Epithelial cell of esophagus (primary cell): ENCODE data around the gene NSMCE1.

Experiments used
- DNase-seq: peaks from one replicate; pipeline ENCODE4 v3.0.0; 2010; ENCODE audit warnings: low read depth
- H3K4me3 ChIP-seq: 2 replicates; pipeline ENCODE4 v1.5.1; 2011; ENCODE audit warnings: mild to moderate bottlenecking, low read length, control low read depth
- TF ChIP-seq, protein P1 (sequence below): IDR thresholded peaks from 2 replicates; pipeline ENCODE4 v1.5.1; 2011; ENCODE audit warnings: low read depth, mild to moderate bottlenecking, low read length, control low read depth, inconsistent platforms; ENCODE audit not compliant: insufficient read depth; ENCODE audit errors: missing control alignments

Gene NSMCE1

DNA sequence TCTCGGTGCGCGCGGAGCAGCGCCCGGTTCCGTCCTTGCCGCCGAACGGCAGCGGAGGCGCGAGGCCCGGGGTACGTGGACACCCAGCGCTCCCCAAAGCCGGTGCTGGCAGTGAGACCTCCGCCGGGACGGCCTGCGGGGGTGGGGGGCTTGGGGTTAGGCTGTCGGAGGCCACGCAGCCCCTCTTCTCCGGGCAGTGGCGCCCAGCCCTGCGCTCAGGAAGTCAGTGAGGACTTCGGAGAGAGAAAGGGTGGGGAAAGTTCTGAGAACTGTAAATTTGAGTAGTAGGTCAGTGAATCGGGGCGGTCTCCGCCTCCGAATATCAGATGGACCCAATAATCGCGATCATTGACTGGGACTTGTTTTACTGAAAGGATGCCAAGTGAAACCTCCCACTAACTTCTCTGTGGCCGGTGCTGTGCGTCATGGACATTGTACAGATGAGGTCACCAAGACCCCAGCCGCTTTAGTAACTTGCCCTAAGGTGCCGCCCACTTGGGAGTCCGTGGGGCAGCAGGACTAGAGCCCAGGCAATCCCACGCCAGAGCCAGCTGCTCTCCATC lies 45.7 kb upstream of the NSMCE1 start:
- TF ChIP-seq, protein P1, sequence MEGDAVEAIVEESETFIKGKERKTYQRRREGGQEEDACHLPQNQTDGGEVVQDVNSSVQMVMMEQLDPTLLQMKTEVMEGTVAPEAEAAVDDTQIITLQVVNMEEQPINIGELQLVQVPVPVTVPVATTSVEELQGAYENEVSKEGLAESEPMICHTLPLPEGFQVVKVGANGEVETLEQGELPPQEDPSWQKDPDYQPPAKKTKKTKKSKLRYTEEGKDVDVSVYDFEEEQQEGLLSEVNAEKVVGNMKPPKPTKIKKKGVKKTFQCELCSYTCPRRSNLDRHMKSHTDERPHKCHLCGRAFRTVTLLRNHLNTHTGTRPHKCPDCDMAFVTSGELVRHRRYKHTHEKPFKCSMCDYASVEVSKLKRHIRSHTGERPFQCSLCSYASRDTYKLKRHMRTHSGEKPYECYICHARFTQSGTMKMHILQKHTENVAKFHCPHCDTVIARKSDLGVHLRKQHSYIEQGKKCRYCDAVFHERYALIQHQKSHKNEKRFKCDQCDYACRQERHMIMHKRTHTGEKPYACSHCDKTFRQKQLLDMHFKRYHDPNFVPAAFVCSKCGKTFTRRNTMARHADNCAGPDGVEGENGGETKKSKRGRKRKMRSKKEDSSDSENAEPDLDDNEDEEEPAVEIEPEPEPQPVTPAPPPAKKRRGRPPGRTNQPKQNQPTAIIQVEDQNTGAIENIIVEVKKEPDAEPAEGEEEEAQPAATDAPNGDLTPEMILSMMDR = no peak
- peak overlapping the region; percentile 72 for H3K4me3 ChIP-seq
- DNase-seq = peak; percentile 80

DNA sequence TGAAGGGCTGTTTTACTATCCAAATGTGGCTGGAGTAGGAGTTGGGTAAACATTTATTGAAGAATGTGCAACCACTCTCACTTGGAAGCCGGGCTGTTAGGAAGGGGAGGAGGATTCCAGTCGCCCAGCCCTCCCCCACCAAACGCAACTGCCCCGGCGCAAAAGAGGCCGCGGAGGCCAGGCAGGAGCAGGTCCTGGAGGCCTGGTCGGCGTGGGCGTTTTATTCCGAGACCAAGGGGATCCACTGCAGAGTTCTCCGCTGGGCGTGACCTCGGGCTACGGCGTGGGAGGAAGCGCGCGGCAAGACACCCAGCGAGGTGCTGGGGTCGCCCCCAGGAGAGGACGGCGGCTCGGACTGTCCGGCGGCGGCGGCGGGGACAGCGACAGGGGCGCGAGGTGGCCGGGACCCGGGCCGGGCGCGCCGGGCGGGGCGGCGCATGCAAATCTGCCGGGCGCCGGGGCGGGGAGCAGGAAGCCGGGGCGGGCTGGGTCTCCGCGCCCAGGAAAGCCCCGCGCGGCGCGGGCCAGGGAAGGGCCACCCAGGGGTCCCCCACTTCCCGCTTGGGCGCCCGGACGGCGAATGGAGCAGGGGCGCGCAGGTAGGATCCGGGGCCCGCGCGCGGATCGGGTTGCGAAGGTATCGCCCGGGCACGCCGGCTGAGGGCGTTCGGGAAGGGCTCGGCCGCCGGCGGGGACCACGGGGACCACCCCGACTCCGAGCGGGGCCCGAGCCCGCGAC lies 45.0 kb upstream of the NSMCE1 start, which contains the start of gene IL4R:
Gene IL4R (plus strand): TSS at position 553 of the 739 bp plus-strand sequence. CDS start 26,230 bp downstream, outside the sequence.
- TF ChIP-seq, protein P1 = no peak
- peak within 1 kb of the TSS; percentile 72 for H3K4me3 ChIP-seq
- peak; percentile 49 for DNase-seq

DNA sequence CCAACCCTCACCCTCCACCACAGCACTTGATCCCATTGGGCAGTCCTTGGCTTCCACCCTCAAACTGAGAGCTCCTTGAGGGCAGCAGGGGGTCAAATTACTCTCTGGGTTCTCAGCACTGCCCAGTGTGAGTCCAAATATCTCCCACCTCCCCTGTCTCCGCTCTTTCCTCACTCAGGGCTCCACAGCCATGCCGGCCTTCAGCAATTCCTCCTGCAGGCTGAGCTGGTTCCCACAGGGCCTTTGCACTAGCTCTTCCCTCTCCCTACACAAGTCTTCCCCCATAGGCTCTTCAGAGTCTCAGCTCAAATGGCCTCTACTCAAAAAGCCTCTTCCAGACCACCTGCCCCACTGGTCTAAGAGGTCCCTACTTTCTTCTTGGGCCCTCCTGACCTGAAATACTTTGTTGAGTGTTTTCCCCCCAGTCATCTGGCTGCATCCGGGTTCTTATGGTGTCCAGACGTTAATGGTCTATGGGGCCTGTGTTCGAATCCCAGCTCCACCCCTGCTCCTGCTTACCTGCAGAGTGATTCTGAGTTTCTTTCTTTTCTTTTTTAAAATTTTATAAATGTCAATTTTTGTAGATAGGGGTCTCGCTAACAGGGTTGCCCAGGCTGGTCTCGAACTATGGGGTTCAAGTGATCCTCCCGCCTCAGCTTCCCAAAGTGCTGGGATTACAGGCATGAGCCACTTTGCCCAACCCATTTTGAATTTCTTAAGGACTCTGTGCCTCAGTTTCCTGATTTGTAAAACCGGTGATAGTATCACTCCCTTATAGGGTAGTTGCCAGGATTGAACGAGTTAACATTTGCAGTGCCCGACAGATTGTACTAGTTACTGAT lies 44.2 kb upstream of the NSMCE1 start:
- TF ChIP-seq, protein P1 = no peak
- peak overlapping the region; percentile 72 for H3K4me3 ChIP-seq
- no peak for DNase-seq

DNA sequence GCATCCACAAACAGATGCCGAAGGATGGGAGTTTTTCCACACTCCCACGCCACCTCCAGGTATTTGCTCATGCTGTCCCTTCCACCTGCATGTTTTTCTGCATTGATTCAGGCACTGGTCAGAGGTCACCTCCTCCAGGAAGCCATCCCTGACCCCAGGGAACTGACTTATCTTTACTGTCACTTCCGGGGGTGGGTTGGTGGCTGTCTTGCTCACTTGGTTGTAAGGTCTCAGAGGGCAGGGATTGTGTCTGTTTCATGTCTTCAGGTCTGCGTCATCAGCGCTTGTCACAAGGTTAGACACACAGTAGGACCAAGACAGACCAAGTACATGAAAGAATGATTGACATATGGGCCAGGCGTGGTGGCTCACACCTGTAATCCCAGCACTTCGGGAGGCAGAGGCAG lies 43.3 kb upstream of the NSMCE1 start:
- TF ChIP-seq, protein P1 = no peak
- no peak for DNase-seq
- H3K4me3 ChIP-seq = no peak overlapping the region

DNA sequence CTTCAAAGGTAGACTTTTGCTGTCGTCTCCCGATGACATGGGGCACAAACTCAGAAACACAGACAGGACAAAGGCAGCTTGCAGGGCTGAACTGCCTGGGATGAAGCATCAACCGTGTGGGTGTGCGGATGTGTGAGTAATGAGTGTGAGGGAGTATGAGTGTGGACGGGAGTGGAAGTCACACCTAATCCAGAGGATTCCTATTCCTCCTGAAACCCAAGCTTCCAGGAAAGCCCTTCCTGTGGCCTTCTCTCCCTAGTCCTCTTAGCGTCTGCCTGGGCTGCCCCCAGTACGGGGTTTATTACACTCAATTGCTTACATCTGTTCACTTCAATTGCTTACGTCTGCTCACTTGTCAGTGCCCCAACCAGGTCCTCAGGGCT lies 42.9 kb upstream of the NSMCE1 start:
- TF ChIP-seq, protein P1 = no peak
- no peak overlapping the region for H3K4me3 ChIP-seq
- peak; percentile 56 for DNase-seq

DNA sequence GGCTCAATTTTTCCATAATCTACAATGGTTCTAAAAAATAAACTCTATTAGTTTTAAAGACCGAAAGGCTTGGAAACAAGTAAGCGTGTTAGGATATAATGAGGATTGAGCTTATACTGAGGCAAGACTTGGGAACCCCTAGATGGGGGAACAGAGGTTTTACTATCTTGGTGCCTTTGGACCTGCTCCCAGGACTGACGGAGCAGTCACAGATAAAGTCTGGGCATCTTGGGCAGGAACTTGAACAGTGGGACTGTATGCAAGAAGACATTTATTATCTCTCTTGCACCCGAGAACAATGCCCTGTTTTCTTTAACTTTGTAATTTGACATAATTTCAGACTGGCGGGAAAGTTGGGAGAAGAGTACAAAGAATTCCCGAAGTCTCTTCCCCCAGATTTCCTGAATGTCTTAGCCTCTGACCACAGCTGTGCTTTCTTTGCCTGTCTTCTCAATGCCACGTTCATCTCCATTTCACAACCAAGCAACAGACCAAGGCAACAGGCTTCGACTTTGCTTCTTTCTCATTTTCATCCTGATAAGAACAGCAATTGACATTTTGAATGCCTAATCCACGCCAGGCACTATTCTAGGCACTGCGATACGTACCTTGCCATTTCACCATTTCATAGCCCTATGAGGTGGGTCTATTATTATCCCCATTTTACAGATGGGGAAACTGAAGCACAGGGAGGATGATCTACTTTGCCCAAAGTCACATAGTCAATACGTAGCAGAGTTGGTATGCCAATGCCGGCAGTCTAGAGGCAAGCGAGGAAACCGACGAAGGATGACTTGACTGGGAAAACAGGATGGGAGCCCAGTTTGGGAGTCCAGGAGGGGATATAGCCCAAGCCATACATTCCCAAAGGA lies 42.2 kb upstream of the NSMCE1 start:
- TF ChIP-seq, protein P1 = no peak
- no peak for DNase-seq
- H3K4me3 ChIP-seq = no peak overlapping the region
